ENCODE data around the gene RAE1. TPM values are rescaled to one million over a fixed set of nuclear protein-coding genes. Genes with fewer than 3 reads are reported as not detected.
"Not testable (repeated sequence)": the region's sequence is repeated elsewhere in the genome, so short reads cannot be mapped to it uniquely, and the experiment has no call there.

Gene RAE1
- total and polyA plus RNA-seq, 2 donors, result 22.3 to 39.1 TPM

GRCh38 chr20:57335392-57335791 lies 15.7 kb upstream of the RAE1 start:
- Histone ChIP-seq H3K4me1 (ENCODE audit: control insufficient read depth in 2 of 2, insufficient read depth in 2 of 2, low read length in 2 of 2) (no peaks in the 10 kb centered on the region), H3K36me3 (ENCODE audit: control insufficient read depth in 2 of 2, insufficient read depth in 2 of 2, low read length in 1 of 2) (no peaks in the 10 kb centered on the region), H3K9me3 (ENCODE audit: control insufficient read depth in 2 of 2, insufficient read depth in 1 of 2, low read length in 1 of 2) (no peaks in the 10 kb centered on the region), H3K27ac (ENCODE audit: low read depth in 1 of 2, low read length in 1 of 2) (no peak overlapping the region), H3K27me3 (ENCODE audit: control insufficient read depth in 2 of 2, insufficient read depth in 1 of 2, low read length in 1 of 2) (peaks cover 0 to 10% of the 10 kb centered on the region in 2 donors), H3K4me3 (ENCODE audit: low read length in 2 of 2) (no peak overlapping the region)
- DNase-seq (ENCODE audit: low read depth in 6 of 9, low spot score in 9 of 9), result no peak
- WGBS, result 91% methylated on average over 2 of the region's 2 CpGs

DNA sequence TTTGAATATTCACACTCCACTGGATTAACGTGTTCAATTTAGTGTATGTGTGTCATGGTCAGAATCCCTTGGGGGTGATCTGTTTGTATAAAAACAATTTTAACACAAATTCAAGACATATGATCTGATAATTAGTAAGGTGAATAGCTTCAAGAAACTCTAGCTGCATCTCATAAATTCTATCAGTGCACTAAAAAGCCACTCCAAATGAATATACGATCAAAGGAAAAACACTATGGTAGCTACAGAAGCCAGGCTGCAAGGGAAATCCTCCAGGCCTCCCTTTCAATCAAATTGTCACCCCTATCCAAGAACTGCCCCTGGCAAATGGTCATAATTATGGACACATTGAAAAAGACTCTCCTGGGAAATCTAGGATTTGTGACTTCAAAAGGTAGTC lies 9.4 kb upstream of the RAE1 start:
- Histone ChIP-seq H3K4me1 (ENCODE audit: control insufficient read depth in 2 of 2, insufficient read depth in 2 of 2, low read length in 2 of 2) (no peaks in the 10 kb centered on the region), H3K4me3 (ENCODE audit: low read length in 2 of 2) (no peak overlapping the region), H3K9me3 (ENCODE audit: control insufficient read depth in 2 of 2, insufficient read depth in 1 of 2, low read length in 1 of 2) (no peaks in the 10 kb centered on the region), H3K36me3 (ENCODE audit: control insufficient read depth in 2 of 2, insufficient read depth in 2 of 2, low read length in 1 of 2) (no peaks in the 10 kb centered on the region), H3K27ac (ENCODE audit: low read depth in 1 of 2, low read length in 1 of 2) (no peak overlapping the region), H3K27me3 (ENCODE audit: control insufficient read depth in 2 of 2, insufficient read depth in 1 of 2, low read length in 1 of 2) (peaks cover 2 to 4% of the 10 kb centered on the region in 2 donors)
- DNase-seq (ENCODE audit: low read depth in 6 of 9, low spot score in 9 of 9), result no peak
- 87% methylated on average over 2 of the region's 2 CpGs for WGBS

DNA sequence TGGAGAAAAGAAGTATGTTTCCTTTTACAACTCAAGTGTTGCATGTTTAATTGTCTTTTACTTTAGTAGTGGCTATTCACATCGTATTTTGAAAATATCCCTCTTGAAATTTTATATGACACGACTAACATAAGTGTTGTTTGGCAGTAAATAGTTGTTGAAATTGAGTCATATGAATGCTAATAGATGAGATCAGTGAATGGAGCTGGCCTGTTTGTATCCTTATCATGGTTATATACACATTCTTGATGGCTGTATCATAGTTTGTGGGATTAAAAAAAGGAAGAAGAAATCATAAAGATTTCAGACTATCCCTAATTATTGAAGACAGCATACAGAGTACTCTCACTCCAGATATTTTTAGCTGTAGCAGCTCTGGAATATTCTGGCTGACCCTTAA lies 8.2 kb upstream of the RAE1 start:
- no peak for DNase-seq (ENCODE audit: low read depth in 6 of 9, low spot score in 9 of 9)
- Histone ChIP-seq H3K4me3 (ENCODE audit: low read length in 2 of 2) (no peak overlapping the region), H3K27me3 (ENCODE audit: control insufficient read depth in 2 of 2, insufficient read depth in 1 of 2, low read length in 1 of 2) (peaks cover 6 to 7% of the 10 kb centered on the region in 2 donors), H3K27ac (ENCODE audit: low read depth in 1 of 2, low read length in 1 of 2) (no peak overlapping the region), H3K4me1 (ENCODE audit: control insufficient read depth in 2 of 2, insufficient read depth in 2 of 2, low read length in 2 of 2) (no peaks in the 10 kb centered on the region), H3K36me3 (ENCODE audit: control insufficient read depth in 2 of 2, insufficient read depth in 2 of 2, low read length in 1 of 2) (no peaks in the 10 kb centered on the region), H3K9me3 (ENCODE audit: control insufficient read depth in 2 of 2, insufficient read depth in 1 of 2, low read length in 1 of 2) (no peaks in the 10 kb centered on the region)
- 69% methylated on average over 2 of the region's 2 CpGs for WGBS

DNA sequence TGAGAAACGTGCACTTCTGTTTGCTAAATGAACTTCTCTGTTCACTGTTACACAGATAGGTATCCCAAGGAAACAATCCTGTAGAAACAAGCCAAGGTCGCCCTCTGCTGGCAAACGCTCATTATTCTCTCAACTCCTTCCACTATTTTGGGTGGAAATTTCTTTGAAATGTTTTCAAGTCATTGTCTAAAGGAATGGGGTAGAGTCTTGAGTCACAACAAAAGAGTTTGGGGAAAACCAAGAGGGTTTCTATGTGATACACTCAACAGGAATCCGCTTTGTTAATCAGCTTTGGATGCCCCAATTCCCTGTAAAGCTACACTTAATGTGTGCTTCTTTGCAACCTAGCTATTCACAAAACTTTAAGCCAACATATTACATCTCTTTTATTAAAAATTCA lies 4.6 kb upstream of the RAE1 start:
- Histone ChIP-seq H3K27me3 (ENCODE audit: control insufficient read depth in 2 of 2, insufficient read depth in 1 of 2, low read length in 1 of 2) (peaks cover 10 to 11% of the 10 kb centered on the region in 2 donors), H3K27ac (ENCODE audit: low read depth in 1 of 2, low read length in 1 of 2) (no peak overlapping the region), H3K36me3 (ENCODE audit: control insufficient read depth in 2 of 2, insufficient read depth in 2 of 2, low read length in 1 of 2) (no peaks in the 10 kb centered on the region), H3K9me3 (ENCODE audit: control insufficient read depth in 2 of 2, insufficient read depth in 1 of 2, low read length in 1 of 2) (peaks cover 0 to 3% of the 10 kb centered on the region in 2 donors), H3K4me3 (ENCODE audit: low read length in 2 of 2) (no peak overlapping the region), H3K4me1 (ENCODE audit: control insufficient read depth in 2 of 2, insufficient read depth in 2 of 2, low read length in 2 of 2) (no peaks in the 10 kb centered on the region)
- peak in 8 of 9 donors; percentile 38 to 78 (median 54) for DNase-seq (ENCODE audit: low read depth in 6 of 9, low spot score in 9 of 9)
- under 1% methylated on average over 4 of the region's 4 CpGs for WGBS

DNA sequence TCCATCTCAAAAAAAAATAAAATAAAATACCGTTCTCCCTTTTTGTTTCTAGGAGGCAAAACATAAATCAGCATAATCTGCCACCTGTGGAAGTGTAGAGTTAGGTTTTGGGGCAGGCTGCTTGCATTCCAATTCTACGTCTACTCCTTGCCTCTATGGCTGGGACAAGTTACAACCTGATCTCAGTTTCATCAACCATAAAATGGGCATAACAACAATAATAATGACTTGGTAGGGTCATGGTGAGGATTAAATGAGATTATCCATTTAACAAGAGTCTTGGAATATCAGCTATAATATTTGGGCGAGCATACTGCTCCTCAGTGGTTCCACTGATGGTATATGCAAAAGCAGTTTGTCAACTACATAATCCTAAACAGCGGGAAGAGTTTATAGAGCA lies 3.7 kb upstream of the RAE1 start:
- H3K27me3 ChIP-seq (ENCODE audit: control insufficient read depth in 2 of 2, insufficient read depth in 1 of 2, low read length in 1 of 2), result peaks cover 8 to 11% of the 10 kb centered on the region in 2 donors
- peaks cover 0 to 3% of the 10 kb centered on the region in 2 donors for H3K9me3 ChIP-seq (ENCODE audit: control insufficient read depth in 2 of 2, insufficient read depth in 1 of 2, low read length in 1 of 2)
- H3K36me3 ChIP-seq (ENCODE audit: control insufficient read depth in 2 of 2, insufficient read depth in 2 of 2, low read length in 1 of 2), result no peaks in the 10 kb centered on the region
- H3K4me1 ChIP-seq (ENCODE audit: control insufficient read depth in 2 of 2, insufficient read depth in 2 of 2, low read length in 2 of 2), result peaks cover 7 to 9% of the 10 kb centered on the region in 2 donors
- DNase-seq (ENCODE audit: low read depth in 6 of 9, low spot score in 9 of 9), result no peak
- H3K4me3 ChIP-seq (ENCODE audit: low read length in 2 of 2), result no peak overlapping the region
- 92% methylated on average over 4 of the region's 4 CpGs for WGBS
- H3K27ac ChIP-seq (ENCODE audit: low read depth in 1 of 2, low read length in 1 of 2), result no peak overlapping the region

GRCh38 chr20:57348200-57348921 lies 2.7 kb upstream of the RAE1 start:
- H3K27me3 ChIP-seq (ENCODE audit: control insufficient read depth in 2 of 2, insufficient read depth in 1 of 2, low read length in 1 of 2), result peaks cover 8 to 11% of the 10 kb centered on the region in 2 donors
- H3K4me3 ChIP-seq (ENCODE audit: low read length in 2 of 2); H3K9me3 ChIP-seq (ENCODE audit: control insufficient read depth in 2 of 2, insufficient read depth in 1 of 2, low read length in 1 of 2); H3K27ac ChIP-seq (ENCODE audit: low read depth in 1 of 2, low read length in 1 of 2); H3K4me1 ChIP-seq (ENCODE audit: control insufficient read depth in 2 of 2, insufficient read depth in 2 of 2, low read length in 2 of 2); H3K36me3 ChIP-seq (ENCODE audit: control insufficient read depth in 2 of 2, insufficient read depth in 2 of 2, low read length in 1 of 2); DNase-seq (ENCODE audit: low read depth in 6 of 9, low spot score in 9 of 9): not testable (repeated sequence)
- WGBS, result 76% methylated on average over 44 of the region's 47 CpGs

DNA sequence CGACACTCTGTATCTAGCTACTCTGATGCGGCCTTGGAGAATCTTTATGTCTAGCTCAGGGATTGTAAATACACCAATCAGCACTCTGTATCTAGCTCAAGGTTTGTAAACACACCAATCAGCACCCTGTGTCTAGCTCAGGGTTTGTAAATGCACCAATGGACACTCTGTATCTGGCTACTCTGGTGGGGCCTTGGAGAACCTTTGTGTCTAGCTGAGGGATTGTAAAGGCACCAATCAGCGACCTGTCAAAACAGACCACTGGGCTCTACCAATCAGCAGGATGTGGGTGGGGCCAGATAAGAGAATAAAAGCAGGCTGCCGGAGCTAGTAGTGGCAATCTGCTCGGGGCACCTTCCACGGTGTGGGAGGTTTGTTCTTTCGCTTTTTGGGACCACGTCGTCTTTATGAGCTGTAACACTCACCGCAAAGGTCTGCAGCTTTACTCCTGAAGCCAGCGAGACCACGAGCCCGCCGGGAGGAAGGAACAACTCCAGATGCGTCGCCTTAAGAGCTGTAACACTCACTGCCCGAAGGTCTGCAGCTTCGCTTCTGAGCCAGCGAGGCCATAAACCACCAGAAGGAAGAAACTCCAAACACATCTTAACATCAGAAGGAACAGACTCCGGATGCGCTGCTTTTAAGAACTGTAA lies 2.0 kb upstream of the RAE1 start:
- not testable (repeated sequence) for H3K9me3 ChIP-seq (ENCODE audit: control insufficient read depth in 2 of 2, insufficient read depth in 1 of 2, low read length in 1 of 2); H3K4me1 ChIP-seq (ENCODE audit: control insufficient read depth in 2 of 2, insufficient read depth in 2 of 2, low read length in 2 of 2); H3K27ac ChIP-seq (ENCODE audit: low read depth in 1 of 2, low read length in 1 of 2); DNase-seq (ENCODE audit: low read depth in 6 of 9, low spot score in 9 of 9); H3K4me3 ChIP-seq (ENCODE audit: low read length in 2 of 2)
- H3K36me3 ChIP-seq (ENCODE audit: control insufficient read depth in 2 of 2, insufficient read depth in 2 of 2, low read length in 1 of 2), result peaks cover 8 to 12% of the 10 kb centered on the region in 2 donors
- H3K27me3 ChIP-seq (ENCODE audit: control insufficient read depth in 2 of 2, insufficient read depth in 1 of 2, low read length in 1 of 2), result peaks cover 8 to 11% of the 10 kb centered on the region in 2 donors
- 86% methylated on average over 21 of the region's 21 CpGs for WGBS

- Histone ChIP-seq H3K36me3 (ENCODE audit: control insufficient read depth in 2 of 2, insufficient read depth in 2 of 2, low read length in 1 of 2) (peaks cover 17 to 22% of the 10 kb centered on the region in 2 donors), H3K4me1 (ENCODE audit: control insufficient read depth in 2 of 2, insufficient read depth in 2 of 2, low read length in 2 of 2) (peaks cover 9% of the 10 kb centered on the region in 2 donors), H3K4me3 (ENCODE audit: low read length in 2 of 2) (no peak overlapping the region), H3K27ac (ENCODE audit: low read depth in 1 of 2, low read length in 1 of 2) (no peak overlapping the region), H3K27me3 (ENCODE audit: control insufficient read depth in 2 of 2, insufficient read depth in 1 of 2, low read length in 1 of 2) (peaks cover 8 to 9% of the 10 kb centered on the region in 2 donors), H3K9me3 (ENCODE audit: control insufficient read depth in 2 of 2, insufficient read depth in 1 of 2, low read length in 1 of 2) (peaks cover 0 to 3% of the 10 kb centered on the region in 2 donors)
- DNase-seq (ENCODE audit: low read depth in 6 of 9, low spot score in 9 of 9), result no peak
- 97% methylated on average over 16 of the region's 16 CpGs for WGBS
These were observed 859 bp upstream of the RAE1 start for GRCh38 chr20:57350081-57350710.

GRCh38 chr20:57350726-57351041 lies 371 bp upstream of the RAE1 start:
- H3K9me3 ChIP-seq (ENCODE audit: control insufficient read depth in 2 of 2, insufficient read depth in 1 of 2, low read length in 1 of 2); H3K4me1 ChIP-seq (ENCODE audit: control insufficient read depth in 2 of 2, insufficient read depth in 2 of 2, low read length in 2 of 2); H3K27me3 ChIP-seq (ENCODE audit: control insufficient read depth in 2 of 2, insufficient read depth in 1 of 2, low read length in 1 of 2); DNase-seq (ENCODE audit: low read depth in 6 of 9, low spot score in 9 of 9): not testable (repeated sequence)
- H3K36me3 ChIP-seq (ENCODE audit: control insufficient read depth in 2 of 2, insufficient read depth in 2 of 2, low read length in 1 of 2), result peaks cover 22 to 27% of the 10 kb centered on the region in 2 donors
- peak overlapping the region; percentile 74 to 81 for H3K4me3 ChIP-seq (ENCODE audit: low read length in 2 of 2)
- 22% methylated on average over 10 of the region's 24 CpGs for WGBS
- H3K27ac ChIP-seq (ENCODE audit: low read depth in 1 of 2, low read length in 1 of 2), result peak overlapping the region; percentile 75 to 89
